GM23248 (cell line): ENCODE results near the gene WDR6.

Experiments
- EZH2 ChIP-seq: fragments of 200-600 bp; sonication (generic); IDR thresholded peaks from 2 replicates; pipeline ENCODE4 v1.6.1; 2018; ENCODE audit warnings: antibody characterized with exemption, mild to moderate bottlenecking; ENCODE audit not compliant: insufficient read depth, poor library complexity, severe bottlenecking
- EZH2phosphoT487 ChIP-seq: fragments of 200-600 bp; sonication (generic); IDR thresholded peaks from 2 replicates; pipeline ENCODE4 v1.6.1; 2018; ENCODE audit warnings: antibody characterized with exemption, moderate library complexity, mild to moderate bottlenecking, low read depth; ENCODE audit not compliant: insufficient read depth

DNA sequence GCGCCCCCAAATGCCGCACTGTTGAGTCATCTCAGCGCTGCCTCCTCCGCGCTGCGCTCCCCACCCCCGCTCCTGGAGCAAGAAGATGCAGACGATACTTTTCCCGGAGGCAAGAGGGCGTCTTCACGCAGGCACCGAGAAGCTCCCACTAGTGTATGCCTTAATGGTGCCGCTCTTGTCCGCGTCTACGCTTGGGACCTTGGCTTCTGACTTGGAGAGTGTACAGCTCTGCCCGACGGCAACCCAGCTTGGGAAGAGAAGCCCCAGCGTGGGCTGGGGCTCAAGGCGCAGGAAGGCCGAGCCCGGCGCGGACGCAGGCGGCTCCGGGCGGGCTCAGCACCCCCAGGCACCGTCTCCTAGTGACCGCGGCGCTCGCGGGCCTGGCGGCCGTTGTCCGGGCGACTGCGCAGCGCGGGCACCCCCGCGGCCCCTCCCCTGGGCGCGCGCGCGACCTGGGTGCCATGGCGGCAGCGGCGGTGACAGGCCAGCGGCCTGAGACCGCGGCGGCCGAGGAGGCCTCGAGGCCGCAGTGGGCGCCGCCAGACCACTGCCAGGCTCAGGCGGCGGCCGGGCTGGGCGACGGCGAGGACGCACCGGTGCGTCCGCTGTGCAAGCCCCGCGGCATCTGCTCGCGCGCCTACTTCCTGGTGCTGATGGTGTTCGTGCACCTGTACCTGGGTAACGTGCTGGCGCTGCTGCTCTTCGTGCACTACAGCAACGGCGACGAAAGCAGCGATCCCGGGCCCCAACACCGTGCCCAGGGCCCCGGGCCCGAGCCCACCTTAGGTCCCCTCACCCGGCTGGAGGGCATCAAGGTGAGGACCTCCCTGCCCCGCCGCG lies 17.2 kb upstream of the WDR6 start, which contains the start of gene P4HTM:
- TF ChIP-seq EZH2 (no peak), EZH2phosphoT487 (no peak)
